ENCODE data around the gene LY6G5C.

LY6G5C gene

DNA sequence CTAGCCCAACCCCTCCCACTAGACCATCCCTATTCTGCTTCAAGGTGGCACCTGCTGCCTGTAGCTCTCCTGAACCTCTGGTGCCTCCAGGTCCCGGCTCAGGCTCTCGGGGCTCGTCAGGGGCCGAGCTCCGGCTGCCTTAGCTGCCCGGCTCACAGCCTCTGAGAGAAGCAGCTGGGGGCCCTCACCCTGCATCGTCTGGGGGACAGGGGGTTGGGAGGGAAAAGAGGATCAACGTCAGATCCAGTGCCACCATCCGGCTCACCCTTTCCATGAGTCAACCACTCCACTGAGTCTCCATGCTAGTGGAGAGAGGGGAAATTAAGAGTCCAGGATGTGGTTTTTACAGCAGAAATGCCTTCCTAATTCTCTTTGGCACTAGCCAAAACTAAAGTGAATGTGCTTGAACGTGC is 41.4 kb downstream of the LY6G5C start:
- DNase-seq = no peak

DNA sequence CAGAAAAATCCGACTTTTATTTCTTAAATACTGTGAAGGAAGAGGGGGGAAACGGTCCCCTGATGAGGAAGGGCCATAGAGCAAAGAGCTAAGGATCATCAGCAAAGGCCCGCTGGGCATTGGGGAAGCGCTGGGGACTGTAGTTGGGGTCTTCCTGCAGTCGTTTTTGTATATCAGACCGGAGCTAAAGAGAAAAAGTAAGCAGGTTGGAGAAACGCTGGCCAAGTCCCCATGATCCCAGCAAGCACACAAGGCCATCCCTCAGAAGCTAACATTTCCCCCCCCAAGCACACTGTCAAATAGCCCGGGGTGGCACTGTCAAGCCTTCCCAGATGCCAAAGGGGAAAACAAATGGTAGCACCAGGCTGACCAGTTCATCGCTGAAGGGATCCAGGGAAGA is 41.8 kb downstream of the LY6G5C start:
- DNase-seq = no peak

DNA sequence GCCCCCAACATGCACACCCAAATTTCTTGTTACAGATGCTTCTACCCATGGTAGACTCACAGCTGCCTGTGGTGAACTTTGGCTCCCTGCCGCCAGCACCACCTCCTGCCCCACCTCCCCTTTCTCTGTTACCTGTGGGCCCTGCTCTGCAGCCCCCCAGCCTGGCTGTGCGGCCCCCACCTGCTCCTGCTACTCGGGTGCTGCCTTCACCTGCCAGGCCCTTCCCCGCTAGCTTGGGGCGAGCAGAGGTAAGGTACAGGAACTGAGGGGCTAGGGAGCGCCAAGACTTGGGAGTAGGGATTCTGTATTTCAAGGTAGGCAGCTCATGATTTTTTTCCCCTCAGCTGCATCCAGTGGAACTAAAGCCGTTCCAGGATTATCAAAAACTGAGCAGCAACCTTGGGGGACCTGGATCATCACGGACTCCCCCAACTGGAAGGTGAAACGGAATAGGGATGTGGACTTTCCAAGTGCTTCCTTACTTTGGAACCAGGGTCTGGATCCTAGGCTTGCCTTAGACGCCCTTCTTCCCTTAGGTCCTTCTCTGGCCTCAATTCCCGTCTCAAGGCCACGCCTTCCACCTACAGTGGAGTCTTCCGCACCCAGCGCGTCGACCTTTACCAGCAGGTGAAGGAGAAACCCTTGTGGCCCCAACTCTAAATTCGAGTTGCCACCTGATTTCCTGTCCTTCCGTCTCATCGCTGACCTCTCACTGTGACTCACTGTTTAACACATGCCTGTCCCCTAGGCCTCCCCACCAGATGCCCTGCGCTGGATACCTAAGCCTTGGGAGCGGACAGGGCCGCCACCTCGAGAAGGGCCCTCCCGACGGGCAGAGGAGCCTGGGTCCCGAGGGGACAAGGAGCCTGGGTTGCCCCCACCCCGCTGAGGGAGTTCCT is 43.9 kb downstream of the LY6G5C start:
- DNase-seq = no peak

DNA sequence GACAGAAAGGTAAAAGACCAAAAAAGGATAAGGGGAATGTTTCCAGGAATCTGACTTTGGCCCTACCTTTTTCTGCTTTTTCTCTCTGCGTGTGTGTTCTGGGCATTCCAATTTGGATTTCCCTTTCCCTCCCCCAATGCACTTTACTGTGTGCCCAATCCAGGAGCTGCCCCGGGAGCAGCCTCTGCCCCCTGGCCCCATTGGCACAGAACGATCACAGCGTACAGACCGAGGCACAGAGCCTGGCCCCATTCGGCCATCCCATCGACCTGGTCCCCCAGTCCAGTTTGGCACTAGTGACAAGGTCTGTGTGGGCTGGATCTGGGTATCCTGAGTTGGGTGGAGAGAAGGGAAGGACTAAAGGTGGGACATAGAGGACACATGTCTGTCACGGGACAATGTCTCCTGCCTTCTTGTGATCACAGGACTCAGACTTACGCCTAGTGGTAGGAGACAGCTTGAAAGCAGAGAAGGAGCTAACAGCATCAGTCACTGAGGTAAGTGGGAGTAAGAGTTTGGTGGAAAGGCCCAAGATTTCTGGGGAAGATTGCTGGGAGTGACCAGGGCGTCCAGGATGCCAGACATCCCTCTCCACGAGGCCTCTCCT is 45.8 kb downstream of the LY6G5C start:
- DNase-seq = no peak

DNA sequence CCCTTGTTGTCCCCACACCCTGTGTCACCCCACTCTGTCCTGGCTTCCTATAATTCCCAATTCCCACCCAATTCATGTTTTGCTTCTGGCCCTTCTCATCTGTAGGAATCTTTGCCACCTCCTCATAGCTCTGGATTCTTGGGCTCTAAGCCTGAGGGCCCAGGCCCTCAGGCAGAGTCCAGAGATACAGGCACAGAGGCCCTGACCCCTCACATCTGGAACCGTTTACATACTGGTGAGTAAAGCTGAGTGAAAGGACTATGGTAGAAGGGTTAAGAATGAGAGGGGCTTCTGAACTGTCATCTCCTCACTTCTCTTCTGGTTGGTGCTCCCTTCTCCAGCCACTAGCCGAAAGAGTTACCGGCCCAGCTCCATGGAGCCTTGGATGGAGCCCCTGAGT is 46.7 kb downstream of the LY6G5C start:
- no peak for DNase-seq

DNA sequence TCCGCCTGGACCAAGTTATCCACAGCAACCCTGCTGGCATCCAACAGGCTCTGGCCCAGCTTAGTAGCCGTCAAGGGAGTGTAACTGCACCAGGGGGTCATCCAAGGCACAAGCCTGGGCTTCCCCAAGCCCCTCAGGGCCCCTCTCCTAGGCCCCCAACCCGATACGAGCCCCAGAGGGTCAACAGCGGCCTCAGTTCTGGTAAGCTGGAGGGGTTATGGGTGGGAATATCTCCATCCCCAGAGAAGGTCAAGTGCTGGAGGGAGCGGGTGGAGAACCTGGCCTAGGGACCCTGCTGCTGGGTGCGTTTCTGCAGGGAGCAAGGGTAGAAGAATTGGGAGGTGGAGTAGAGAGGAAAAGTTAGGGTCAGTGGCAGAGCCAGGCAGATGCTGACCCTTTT is 47.4 kb downstream of the LY6G5C start:
- no peak for DNase-seq

DNA sequence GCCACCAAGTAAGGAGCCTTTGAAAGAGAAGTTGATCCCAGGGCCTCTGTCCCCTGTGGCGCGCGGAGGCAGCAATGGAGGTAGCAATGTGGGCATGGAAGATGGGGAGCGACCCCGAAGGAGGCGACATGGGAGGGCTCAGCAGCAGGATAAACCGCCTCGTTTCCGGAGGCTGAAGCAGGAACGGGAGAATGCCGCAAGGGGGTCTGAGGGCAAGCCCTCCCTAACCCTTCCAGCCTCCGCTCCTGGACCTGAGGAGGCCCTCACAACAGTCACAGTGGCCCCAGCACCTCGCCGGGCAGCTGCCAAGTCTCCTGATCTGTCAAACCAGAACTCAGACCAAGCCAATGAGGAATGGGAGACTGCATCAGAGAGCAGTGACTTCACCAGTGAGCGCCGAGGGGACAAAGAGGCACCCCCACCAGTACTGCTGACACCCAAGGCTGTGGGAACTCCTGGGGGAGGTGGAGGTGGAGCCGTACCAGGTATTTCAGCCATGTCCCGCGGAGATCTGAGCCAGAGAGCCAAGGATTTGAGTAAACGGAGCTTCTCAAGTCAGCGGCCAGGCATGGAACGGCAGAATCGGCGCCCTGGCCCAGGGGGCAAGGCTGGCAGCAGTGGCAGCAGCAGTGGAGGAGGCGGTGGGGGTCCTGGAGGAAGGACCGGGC is 48.5 kb downstream of the LY6G5C start:
- no peak for DNase-seq

DNA sequence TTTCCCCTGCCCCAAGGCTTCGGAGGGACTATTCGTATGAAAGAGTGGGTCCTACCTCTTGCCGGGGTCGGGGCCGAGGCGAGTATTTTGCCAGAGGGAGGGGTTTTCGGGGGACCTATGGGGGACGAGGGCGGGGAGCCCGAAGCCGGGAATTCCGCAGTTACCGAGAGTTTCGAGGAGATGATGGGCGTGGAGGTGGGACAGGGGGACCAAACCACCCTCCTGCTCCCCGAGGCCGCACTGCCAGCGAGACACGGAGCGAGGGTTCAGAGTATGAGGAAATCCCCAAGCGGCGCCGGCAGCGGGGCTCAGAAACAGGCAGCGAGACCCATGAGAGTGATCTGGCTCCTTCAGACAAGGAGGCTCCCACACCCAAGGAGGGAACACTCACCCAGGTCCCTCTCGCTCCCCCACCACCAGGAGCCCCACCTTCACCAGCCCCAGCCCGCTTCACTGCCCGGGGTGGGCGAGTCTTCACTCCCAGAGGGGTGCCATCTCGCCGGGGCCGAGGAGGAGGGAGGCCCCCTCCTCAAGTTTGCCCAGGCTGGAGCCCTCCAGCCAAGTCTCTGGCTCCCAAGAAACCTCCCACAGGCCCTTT is 49.1 kb downstream of the LY6G5C start:
- DNase-seq = no peak

DNA sequence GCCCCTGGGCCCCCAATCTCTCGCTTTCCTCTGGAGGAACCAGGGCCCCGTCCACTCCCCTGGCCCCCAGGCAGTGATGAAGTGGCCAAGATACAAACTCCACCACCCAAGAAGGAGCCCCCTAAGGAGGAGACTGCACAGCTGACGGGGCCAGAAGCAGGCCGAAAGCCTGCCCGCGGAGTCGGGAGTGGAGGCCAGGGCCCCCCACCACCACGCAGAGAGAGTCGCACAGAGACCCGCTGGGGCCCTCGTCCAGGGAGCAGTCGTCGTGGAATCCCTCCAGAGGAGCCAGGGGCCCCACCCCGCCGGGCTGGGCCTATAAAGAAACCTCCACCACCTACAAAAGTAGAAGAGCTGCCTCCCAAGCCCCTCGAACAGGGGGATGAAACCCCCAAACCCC is 49.7 kb downstream of the LY6G5C start:
- no peak for DNase-seq

DNA sequence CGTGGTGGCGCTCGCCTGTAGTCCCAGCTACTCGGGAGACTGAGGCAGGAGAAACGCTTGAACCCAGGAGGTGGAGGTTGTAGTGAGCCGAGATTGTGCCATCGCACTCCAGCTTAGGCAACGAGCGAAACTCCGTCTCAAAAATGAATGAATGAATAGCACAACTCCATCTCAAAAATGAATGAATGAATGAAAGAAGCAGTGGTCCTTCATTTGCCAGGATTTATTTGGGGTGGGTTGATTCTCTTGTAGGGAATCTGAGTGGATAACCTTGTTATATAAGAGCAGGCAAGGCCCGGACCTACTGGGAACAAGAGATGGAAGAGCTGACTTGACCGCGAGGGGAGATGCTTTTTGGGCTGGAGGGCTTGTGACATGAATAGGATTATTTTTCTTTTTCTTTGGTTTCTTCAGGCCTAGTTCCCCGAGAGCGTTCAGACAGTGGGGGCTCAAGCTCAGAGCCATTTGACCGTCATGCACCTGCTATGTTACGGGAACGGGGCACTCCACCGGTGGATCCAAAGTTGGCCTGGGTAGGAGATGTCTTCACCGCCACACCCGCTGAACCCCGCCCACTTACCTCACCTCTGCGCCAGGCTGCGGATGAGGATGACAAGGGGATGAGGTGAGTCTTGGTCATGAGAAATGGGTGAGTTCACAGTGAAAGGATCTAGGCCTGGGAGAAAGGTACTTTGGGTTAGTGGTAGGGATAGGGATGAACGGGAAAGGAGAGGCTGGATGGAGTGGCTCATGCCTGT is 50.5 kb downstream of the LY6G5C start:
- DNase-seq = no peak

DNA sequence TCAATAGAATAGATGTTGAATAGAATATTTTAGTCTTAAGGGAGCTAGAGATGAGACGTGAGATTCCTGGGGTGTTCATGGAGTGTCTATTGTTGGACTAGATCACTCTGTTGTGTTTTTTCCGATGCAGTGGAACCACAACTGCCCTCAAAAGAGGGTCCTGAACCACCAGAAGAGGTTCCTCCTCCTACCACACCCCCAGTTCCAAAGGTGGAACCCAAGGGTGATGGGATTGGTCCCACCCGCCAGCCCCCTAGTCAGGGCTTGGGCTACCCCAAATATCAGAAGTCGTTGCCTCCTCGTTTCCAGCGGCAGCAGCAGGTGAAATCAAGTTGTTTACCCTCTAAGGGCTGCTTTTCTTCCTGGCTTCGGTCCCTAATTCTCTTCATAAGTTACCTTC is 51.9 kb downstream of the LY6G5C start:
- DNase-seq = no peak

DNA sequence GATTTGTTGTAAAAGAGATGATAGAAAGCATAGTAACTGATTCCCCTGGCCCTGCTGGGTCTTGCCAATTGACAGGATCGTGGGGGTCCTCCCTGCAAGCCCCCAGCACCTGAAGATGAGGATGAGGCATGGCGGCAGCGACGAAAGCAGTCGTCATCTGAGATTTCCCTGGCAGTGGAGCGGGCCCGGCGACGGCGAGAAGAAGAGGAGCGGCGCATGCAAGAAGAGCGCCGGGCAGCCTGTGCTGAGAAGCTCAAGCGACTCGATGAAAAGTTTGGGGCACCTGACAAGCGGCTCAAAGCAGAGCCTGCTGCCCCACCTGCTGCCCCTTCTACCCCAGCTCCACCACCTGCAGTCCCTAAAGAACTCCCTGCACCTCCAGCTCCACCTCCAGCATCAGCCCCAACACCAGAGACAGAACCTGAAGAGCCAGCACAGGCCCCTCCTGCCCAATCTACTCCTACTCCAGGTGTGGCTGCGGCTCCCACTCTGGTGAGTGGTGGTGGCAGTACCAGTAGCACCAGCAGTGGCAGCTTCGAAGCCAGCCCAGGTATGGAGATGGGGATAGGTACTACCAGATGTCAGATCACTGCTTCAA is 53.1 kb downstream of the LY6G5C start:
- DNase-seq = no peak

DNA sequence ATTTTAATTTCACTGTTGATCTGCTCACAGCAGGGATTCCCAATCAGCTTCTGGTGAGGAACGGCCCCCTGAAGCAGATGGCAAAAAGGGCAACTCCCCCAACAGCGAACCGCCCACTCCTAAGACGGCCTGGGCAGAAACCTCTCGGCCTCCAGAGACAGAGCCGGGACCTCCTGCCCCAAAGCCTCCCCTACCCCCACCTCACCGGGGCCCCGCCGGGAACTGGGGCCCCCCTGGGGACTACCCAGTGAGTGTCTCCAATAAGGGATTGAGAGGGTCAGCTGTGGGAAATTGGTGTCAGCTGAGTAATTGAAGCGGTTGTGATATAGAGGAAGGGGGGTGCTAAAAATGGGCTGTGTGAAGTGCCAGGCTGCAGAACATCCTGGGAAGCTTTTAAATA is 53.9 kb downstream of the LY6G5C start:
- no peak for DNase-seq

Measured in T-helper 2 cell (primary cell).